Activated CD4-positive, alpha-beta T cell treated with anti-CD3 and anti-CD28 coated beads, Interleukin-2, amount 10 ng/mL, durations not matched to agents 24 days and 14 days (primary cell): ENCODE measurements around the gene MRPL39. TPM values are rescaled to one million over a fixed set of nuclear protein-coding genes. Genes with fewer than 3 reads are reported as not detected.
"Not testable (repeated sequence)": the region's sequence is repeated elsewhere in the genome, so short reads cannot be mapped to it uniquely, and the experiment has no call there.

Experiments
- DNase-seq: peaks from one replicate; pipeline ENCODE4 v3.0.0; 2022
- H3K27ac Mint-ChIP-seq: one replicate; pipeline ENCODE4 v1.8.0; 2022; ENCODE audit warnings: mild to moderate bottlenecking, mixed read lengths
- H3K27me3 Mint-ChIP-seq: one replicate; pipeline ENCODE4 v1.8.0; 2022; ENCODE audit warnings: mixed read lengths
- H3K36me3 Mint-ChIP-seq: one replicate; pipeline ENCODE4 v1.8.0; 2022; ENCODE audit warnings: low read depth, mild to moderate bottlenecking, mixed read lengths
- H3K4me1 Mint-ChIP-seq: one replicate; pipeline ENCODE4 v1.8.0; 2021; ENCODE audit warnings: mixed read lengths
- H3K4me3 Mint-ChIP-seq: one replicate; pipeline ENCODE4 v1.8.0; 2022; ENCODE audit warnings: mild to moderate bottlenecking, moderate library complexity, mixed read lengths
- H3K9me3 Mint-ChIP-seq: one replicate; pipeline ENCODE4 v1.8.0; 2021; ENCODE audit warnings: mixed read lengths
- intact Hi-C: fragments of 100-400 bp; cut with micrococcal nuclease; formaldehyde crosslinking; loops from one replicate; pipeline ENCODE4 v1.15.1; 2023
- total RNA-seq: library from RNA; stranded (reverse); gene quantifications from 2 replicates; pipeline ENCODE4 v1.2.3, GENCODE V29; 2022

Gene MRPL39
- total RNA-seq, 1 donor from 2014 or later = 63.2 TPM

DNA sequence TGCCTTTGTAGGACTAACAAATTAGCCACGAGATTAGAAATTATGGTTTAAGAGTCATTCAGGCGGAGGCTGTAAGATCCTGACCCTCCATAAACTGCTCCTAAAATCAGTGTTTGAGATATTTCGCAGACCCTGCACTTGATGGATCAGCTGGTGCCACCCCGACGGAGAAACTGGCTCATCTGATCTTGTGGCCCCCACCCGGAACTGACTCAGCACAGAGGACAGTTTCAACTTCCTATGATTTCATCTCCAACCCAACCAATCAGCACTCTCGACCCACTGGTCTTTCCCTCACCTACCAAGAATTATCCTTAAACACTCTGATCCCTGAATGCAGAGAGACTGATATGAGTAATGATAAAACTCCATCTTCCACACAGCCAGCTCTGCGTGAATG is 28.0 kb upstream of the MRPL39 start:
- Mint-ChIP-seq H3K27ac (no peak overlapping the region), H3K4me3 (no peak overlapping the region), H3K36me3 (no peaks in the 10 kb centered on the region), H3K27me3 (peaks cover 10% of the 10 kb centered on the region), H3K4me1 (peaks cover 20% of the 10 kb centered on the region), H3K9me3 (peaks cover 3% of the 10 kb centered on the region)
- DNase-seq = no peak
- intact Hi-C loops = no loop called here

DNA sequence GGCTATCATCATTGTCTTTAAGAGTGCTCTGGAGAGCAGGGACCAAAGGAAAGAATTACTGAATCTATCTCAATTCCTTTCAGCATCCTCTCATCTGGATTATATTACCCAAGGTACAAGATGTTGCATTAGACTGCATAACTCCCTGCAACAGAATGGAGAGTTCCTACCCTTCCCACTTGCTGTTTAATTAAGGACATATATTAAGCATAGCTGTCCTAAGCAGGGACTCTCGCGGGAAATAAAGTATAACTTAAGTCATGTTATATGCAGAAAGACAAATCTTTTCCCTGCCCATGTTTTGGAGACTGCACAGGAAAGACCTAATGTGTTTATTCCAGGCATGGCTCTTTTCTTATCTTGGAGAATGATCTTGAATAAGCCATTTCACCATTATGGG is 25.0 kb upstream of the MRPL39 start:
- no peaks in the 10 kb centered on the region for H3K36me3 Mint-ChIP-seq
- H3K27ac Mint-ChIP-seq = no peak overlapping the region
- peaks cover 3% of the 10 kb centered on the region for H3K9me3 Mint-ChIP-seq
- H3K4me3 Mint-ChIP-seq = no peak overlapping the region
- intact Hi-C loops = no loop called here
- peaks cover 7% of the 10 kb centered on the region for H3K4me1 Mint-ChIP-seq
- H3K27me3 Mint-ChIP-seq = peaks cover 3% of the 10 kb centered on the region
- DNase-seq = no peak

DNA sequence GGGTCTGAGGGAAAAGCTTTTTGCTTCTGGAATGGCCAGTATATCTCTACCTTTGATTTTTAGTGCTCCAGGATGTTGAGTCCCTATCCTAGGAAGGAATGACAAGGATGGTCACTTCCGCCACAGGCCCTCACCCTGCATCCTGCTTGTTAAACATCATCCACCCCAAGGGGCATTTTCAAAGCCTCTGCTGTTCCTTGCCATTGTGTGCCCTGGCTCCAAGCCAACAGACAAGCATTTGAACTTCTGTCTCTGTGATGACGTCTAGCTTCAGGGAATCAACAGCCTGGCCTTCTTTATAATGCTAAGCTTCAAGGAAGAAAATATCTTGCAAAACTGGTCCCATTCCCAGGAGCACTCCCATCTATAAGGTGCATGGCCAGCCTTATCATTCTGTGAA is 19.5 kb upstream of the MRPL39 start:
- intact Hi-C loops = no loop called here
- no peaks in the 10 kb centered on the region for H3K9me3 Mint-ChIP-seq
- H3K4me3 Mint-ChIP-seq = no peak overlapping the region
- H3K36me3 Mint-ChIP-seq = no peaks in the 10 kb centered on the region
- no peak for DNase-seq
- H3K27me3 Mint-ChIP-seq = peaks cover 5% of the 10 kb centered on the region
- no peak overlapping the region for H3K27ac Mint-ChIP-seq
- H3K4me1 Mint-ChIP-seq = no peaks in the 10 kb centered on the region

- H3K4me3 Mint-ChIP-seq, H3K4me1 Mint-ChIP-seq, DNase-seq, H3K36me3 Mint-ChIP-seq, H3K9me3 Mint-ChIP-seq, intact Hi-C loops, H3K27me3 Mint-ChIP-seq, H3K27ac Mint-ChIP-seq: not testable (repeated sequence)
Observed at GRCh38 chr21:25625776-25626555, 18.7 kb upstream of the MRPL39 start.

DNA sequence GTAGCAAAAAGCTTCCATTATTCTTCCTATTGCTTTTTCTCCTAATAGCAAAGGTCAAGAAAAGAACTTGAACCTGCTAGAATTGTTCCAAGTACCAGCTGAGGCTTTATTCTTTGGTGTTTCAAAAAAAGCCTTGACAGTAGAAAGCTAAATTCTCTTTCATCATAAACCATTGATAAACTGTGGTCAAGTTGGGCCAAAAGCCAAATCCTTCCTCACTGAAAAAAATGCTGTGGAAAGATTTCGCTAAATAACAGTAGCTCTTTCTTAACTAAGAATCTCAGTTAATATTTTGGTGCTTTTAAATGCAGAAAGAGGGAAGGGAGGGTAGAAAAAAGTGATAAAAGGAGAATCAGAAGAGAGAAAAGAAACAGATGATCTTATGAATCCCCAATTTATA is 17.8 kb upstream of the MRPL39 start:
- Mint-ChIP-seq H3K27me3 (peaks cover 4% of the 10 kb centered on the region), H3K4me1 (no peaks in the 10 kb centered on the region), H3K4me3 (no peak overlapping the region), H3K36me3 (no peaks in the 10 kb centered on the region), H3K27ac (no peak overlapping the region), H3K9me3 (no peaks in the 10 kb centered on the region)
- intact Hi-C loops = no loop called here
- DNase-seq = no peak

GRCh38 chr21:25624511-25624910 is 17.2 kb upstream of the MRPL39 start:
- H3K9me3 Mint-ChIP-seq = no peaks in the 10 kb centered on the region
- H3K27ac Mint-ChIP-seq = no peak overlapping the region
- intact Hi-C loops = no loop called here
- H3K4me3 Mint-ChIP-seq = no peak overlapping the region
- DNase-seq = no peak
- H3K4me1 Mint-ChIP-seq = no peaks in the 10 kb centered on the region
- no peaks in the 10 kb centered on the region for H3K36me3 Mint-ChIP-seq
- peaks cover 3% of the 10 kb centered on the region for H3K27me3 Mint-ChIP-seq

GRCh38 chr21:25619198-25619597 is 11.9 kb upstream of the MRPL39 start:
- Mint-ChIP-seq H3K36me3 (no peaks in the 10 kb centered on the region), H3K4me3 (no peak overlapping the region), H3K9me3 (no peaks in the 10 kb centered on the region), H3K27ac (no peak overlapping the region), H3K4me1 (no peaks in the 10 kb centered on the region), H3K27me3 (peaks cover 13% of the 10 kb centered on the region)
- DNase-seq = peak; percentile 47
- intact Hi-C loops = no loop called here

- Mint-ChIP-seq H3K9me3 (no peaks in the 10 kb centered on the region), H3K27me3 (peaks cover 16% of the 10 kb centered on the region), H3K36me3 (no peaks in the 10 kb centered on the region), H3K4me3 (no peak overlapping the region), H3K4me1 (no peaks in the 10 kb centered on the region), H3K27ac (no peak overlapping the region)
- intact Hi-C loops = no loop called here
- DNase-seq = no peak
Observed at GRCh38 chr21:25615880-25616279, 8.6 kb upstream of the MRPL39 start.

- Mint-ChIP-seq H3K36me3 (no peaks in the 10 kb centered on the region), H3K9me3 (no peaks in the 10 kb centered on the region), H3K27me3 (peaks cover 16% of the 10 kb centered on the region), H3K4me3 (no peak overlapping the region), H3K27ac (no peak overlapping the region), H3K4me1 (no peaks in the 10 kb centered on the region)
- DNase-seq = no peak
- intact Hi-C loops = no loop called here
Observed at GRCh38 chr21:25614441-25614840, 7.2 kb upstream of the MRPL39 start.

DNA sequence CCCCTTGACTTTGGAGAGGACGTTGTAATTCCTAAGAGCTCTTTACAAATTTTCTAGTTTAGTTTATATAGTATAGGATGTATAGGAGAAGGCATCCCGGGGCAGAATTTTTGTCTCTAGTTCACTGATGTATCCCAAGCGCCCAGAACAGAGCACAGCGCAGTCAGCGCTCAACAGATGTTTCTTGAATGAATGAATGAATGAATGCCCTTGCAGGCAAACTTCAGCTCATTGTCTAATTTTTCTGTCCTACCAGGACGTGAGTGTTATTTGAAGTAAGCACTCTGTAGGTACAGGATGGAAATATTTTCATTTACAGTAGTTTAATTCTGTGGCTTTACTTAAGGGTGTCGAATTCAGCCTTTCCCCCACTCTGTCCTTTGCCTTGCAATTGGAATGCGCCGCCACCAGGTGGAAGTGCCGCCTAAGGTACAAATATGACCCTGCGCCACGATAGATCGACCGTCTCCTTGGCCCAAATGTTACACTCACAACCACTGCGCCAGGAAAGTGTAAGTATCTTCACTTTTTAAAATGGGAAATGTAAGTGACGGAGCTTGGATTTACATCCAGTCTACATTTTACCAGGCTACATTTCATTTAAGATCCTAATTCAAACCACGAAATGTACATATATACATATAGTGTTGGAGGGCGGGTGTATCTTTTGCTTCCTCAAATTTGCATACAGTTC is 910 bp upstream of the MRPL39 start:
- peak overlapping the region; percentile 97 for H3K27ac Mint-ChIP-seq
- peaks cover 17% of the 10 kb centered on the region for H3K36me3 Mint-ChIP-seq
- peak overlapping the region; percentile 92 for H3K4me3 Mint-ChIP-seq
- no peaks in the 10 kb centered on the region for H3K9me3 Mint-ChIP-seq
- peak; percentile 93 for DNase-seq
- intact Hi-C loops = loop anchor here (1.0 kb wide), 5 partner anchors 31 to 254 kb away; partner anchors contain the start of gene JAM2
- H3K4me1 Mint-ChIP-seq = peaks cover 25% of the 10 kb centered on the region
- peaks cover 3% of the 10 kb centered on the region for H3K27me3 Mint-ChIP-seq

- intact Hi-C loops = no loop called here
- Mint-ChIP-seq H3K4me3 (no peak overlapping the region), H3K27me3 (no peaks in the 10 kb centered on the region), H3K36me3 (peaks cover 68% of the 10 kb centered on the region), H3K4me1 (peaks cover 16% of the 10 kb centered on the region), H3K9me3 (no peaks in the 10 kb centered on the region), H3K27ac (no peak overlapping the region)
- DNase-seq = no peak
Observed at GRCh38 chr21:25589887-25590286, 17.4 kb downstream of the MRPL39 start.

DNA sequence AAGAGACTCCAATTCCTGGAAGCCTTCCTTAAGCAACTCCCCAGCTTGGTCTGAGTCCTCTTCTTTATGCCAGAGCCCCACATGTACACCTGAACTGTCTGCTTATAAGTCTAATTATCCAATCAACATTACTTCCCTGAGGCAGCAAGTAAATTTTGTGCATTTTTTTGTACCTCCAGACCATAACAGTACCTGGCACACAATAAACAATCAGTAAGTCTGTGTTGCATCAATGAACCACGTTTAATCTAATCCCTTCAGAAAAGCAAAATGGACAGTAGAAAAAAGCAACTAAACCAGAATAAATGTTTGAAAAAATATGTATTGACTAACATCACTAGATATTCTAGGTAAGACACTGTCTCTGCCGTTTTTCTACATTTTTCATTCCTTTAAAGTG is 20.5 kb downstream of the MRPL39 start:
- no peaks in the 10 kb centered on the region for H3K27me3 Mint-ChIP-seq

DNA sequence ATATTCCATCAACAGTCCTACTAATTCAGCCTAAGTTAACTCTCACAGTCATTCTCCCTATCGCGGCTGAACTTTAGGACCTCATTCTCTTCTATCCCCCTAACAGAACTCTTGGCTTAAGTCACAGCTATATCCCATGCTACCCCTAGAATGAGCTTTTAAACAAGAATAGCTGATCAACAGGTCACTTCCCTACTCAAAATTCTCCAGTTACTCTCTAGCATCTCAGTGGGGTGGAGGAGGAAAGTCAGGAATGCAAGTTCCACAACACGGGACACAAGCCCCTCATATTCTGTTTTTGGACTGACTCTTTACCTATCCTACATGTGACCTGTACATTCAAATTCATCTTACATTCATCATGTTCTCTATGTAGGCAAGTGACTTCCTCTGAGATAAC is 21.0 kb downstream of the MRPL39 start:
- Mint-ChIP-seq H3K27ac (no peak overlapping the region), H3K9me3 (no peaks in the 10 kb centered on the region), H3K4me1 (peaks cover 30% of the 10 kb centered on the region), H3K36me3 (peaks cover 57% of the 10 kb centered on the region), H3K4me3 (no peak overlapping the region), H3K27me3 (no peaks in the 10 kb centered on the region)
- intact Hi-C loops = no loop called here
- no peak for DNase-seq

More for the DNA sequence above, 20.5 kb downstream of the MRPL39 start:
- Mint-ChIP-seq H3K27ac (no peak overlapping the region), H3K4me3 (no peak overlapping the region), H3K4me1 (peaks cover 31% of the 10 kb centered on the region), H3K9me3 (no peaks in the 10 kb centered on the region), H3K36me3 (peaks cover 61% of the 10 kb centered on the region)
- intact Hi-C loops = no loop called here
- no peak for DNase-seq

GRCh38 chr21:25584833-25585676 is 22.2 kb downstream of the MRPL39 start:
- Mint-ChIP-seq H3K27ac (no peak overlapping the region), H3K36me3 (peaks cover 54% of the 10 kb centered on the region), H3K4me1 (peaks cover 27% of the 10 kb centered on the region), H3K4me3 (no peak overlapping the region), H3K9me3 (no peaks in the 10 kb centered on the region), H3K27me3 (no peaks in the 10 kb centered on the region)
- intact Hi-C loops = no loop called here
- DNase-seq = no peak
